Measurements from ENCODE around the gene RILP. TPM values are rescaled to one million over a fixed set of nuclear protein-coding genes. Genes with fewer than 3 reads are reported as not detected.

Gene RILP
- total RNA-seq, 1 experiment from 2014 or later = 11.6 TPM

- TF ChIP-seq EGR1 (IDR thresholded peaks at IDR 0.05; ENCODE audit: low read depth) (no peak), SP1 (IDR thresholded peaks at IDR 0.05; ENCODE audit: low read depth) (peak; percentile 87), SIN3A (IDR thresholded peaks at IDR 0.05; ENCODE audit: low read depth) (no peak), POLR2A (IDR thresholded peaks at IDR 0.05; ENCODE audit: borderline replicate concordance, extremely low read depth, insufficient read depth, insufficient read length) (no peak)
Measured at GRCh38 chr17:1617620-1618174, 32.0 kb downstream of the RILP start (continued).

GRCh38 chr17:1616101-1616500, 33.6 kb downstream of the RILP start:
- no peak for TF ChIP-seq ZBTB33 (IDR thresholded peaks at IDR 0.05; ENCODE audit: extremely low read depth, insufficient replicate concordance, low read length)
- TF ChIP-seq REST (IDR thresholded peaks at IDR 0.05; ENCODE audit: low read depth) = no peak
- TF ChIP-seq ELF1 (IDR thresholded peaks at IDR 0.05; ENCODE audit: borderline replicate concordance, low read depth) = no peak
- TF ChIP-seq YY1 (IDR thresholded peaks at IDR 0.05; ENCODE audit: extremely low read depth, insufficient replicate concordance, low read depth, low read length) = no peak
- no peak for TF ChIP-seq CBX3 (IDR thresholded peaks at IDR 0.05; ENCODE audit: low read depth)
- no peak for TF ChIP-seq MAX (IDR thresholded peaks at IDR 0.05)
- TF ChIP-seq POLR2AphosphoS5 (IDR thresholded peaks at IDR 0.05; ENCODE audit: low read depth, low read length) = no peak
- TF ChIP-seq CEBPB (IDR thresholded peaks at IDR 0.05; ENCODE audit: low read depth) = no peak
- TF ChIP-seq ZNF274 (IDR thresholded peaks at IDR 0.05; ENCODE audit: low read depth, low read length) = no peak
- TF ChIP-seq FOSL1 (IDR thresholded peaks at IDR 0.05; ENCODE audit: low read depth) = no peak
- TF ChIP-seq CTCF (IDR thresholded peaks at IDR 0.05 in 2 of 3, conservative IDR thresholded peaks at IDR 0.05 in 1 of 3; ENCODE audit: borderline replicate concordance in 1 of 3, insufficient read depth in 1 of 3, low read depth in 2 of 3, low read length in 2 of 3) = no peak
- no peak for TF ChIP-seq EZH2 (IDR thresholded peaks at IDR 0.05)
- no peak for TF ChIP-seq EGR1 (IDR thresholded peaks at IDR 0.05; ENCODE audit: low read depth)
- TF ChIP-seq RAD21 (IDR thresholded peaks at IDR 0.05; ENCODE audit: low read depth) = no peak
- TF ChIP-seq EZH2phosphoT487 (IDR thresholded peaks at IDR 0.05; ENCODE audit: borderline replicate concordance) = no peak
- ATAC-seq (no peak), DNase-seq (ENCODE audit: low read depth, low spot score) (no peak)
- peaks cover 41 to 45% of the 10 kb centered on the region in 2 experiments for H3K4me1 ChIP-seq (ENCODE audit: control insufficient read depth in 1 of 2, insufficient read depth in 2 of 2, low read length in 2 of 2)
- no peaks in the 10 kb centered on the region for H4K20me1 ChIP-seq (ENCODE audit: insufficient read depth)
- BruUV-seq (replicated peaks) = no TSS peak
- H2AFZ ChIP-seq (ENCODE audit: low read depth, low read length, poor library complexity, severe bottlenecking) = no peak overlapping the region
- no peaks in the 10 kb centered on the region for H3K9me2 ChIP-seq (ENCODE audit: insufficient read depth)
- H3K79me2 ChIP-seq (ENCODE audit: insufficient read depth, low read length) = no peaks in the 10 kb centered on the region
- ChIA-PET RAD21 (ENCODE audit: low non-redundant PET in 1 of 2, low total read pairs in 2 of 2, uncharacterized antibody in 2 of 2, unreplicated experiment in 2 of 2) (interaction anchor here in 1 of 2 experiments (0.6 kb wide), 1 partner anchor 33 kb away, joined by 4 read pairs; no protein-coding TSS in a partner anchor), POLR2A (interaction anchor here (1.0 kb wide), 1 partner anchor 9 kb away, joined by 3 read pairs; no protein-coding TSS in a partner anchor), CTCF (interaction anchor here (3.1 kb wide), 1 partner anchor 42 kb away, joined by 41 read pairs; no protein-coding TSS in a partner anchor)
- no peaks in the 10 kb centered on the region for H3K9me3 ChIP-seq (ENCODE audit: control insufficient read depth in 1 of 2, insufficient read depth in 1 of 2, low read depth in 1 of 2, low read length in 2 of 2)
- no peaks in the 10 kb centered on the region for H3K36me3 ChIP-seq (ENCODE audit: control insufficient read depth in 1 of 2, insufficient read depth in 2 of 2, low read length in 2 of 2)
- no peak overlapping the region for H3K4me2 ChIP-seq (ENCODE audit: low read length)
- H3K27ac ChIP-seq (ENCODE audit: low read depth, low read length) = peak overlapping the region; percentile 95; the same call in 1 of the 2 replicates
- no peak overlapping the region for H3K9ac ChIP-seq (ENCODE audit: low read length)
- H3K27me3 ChIP-seq (ENCODE audit: insufficient read depth, low read length) = no peaks in the 10 kb centered on the region
- intact Hi-C loops (cut with micrococcal nuclease) = no loop called here
- no peak overlapping the region for H3K4me3 ChIP-seq (replicated peaks in 1 of 2; ENCODE audit: low read depth in 1 of 2, low read length in 2 of 2)

Measured in HCT116 (cell line).